Left cardiac atrium (tissue), 4 donors: Measurements from ENCODE around the gene GPC6. TPM values are rescaled to one million over a fixed set of nuclear protein-coding genes. Genes with fewer than 3 reads are reported as not detected.
A peak's percentile ranks its signal among the peaks of the same experiment; 100 is the strongest.
"Not testable (repeated sequence)": the region's sequence is repeated elsewhere in the genome, so short reads cannot be mapped to it uniquely, and the experiment has no call there.

Experiments
- ATAC-seq, 2 donors: fragments of 200-7000 bp; cut with Tn5 transposase; one replicate each; pipeline ENCODE4 v1.9.1; 2020; ENCODE audit warnings: mild to moderate bottlenecking in 2 of 2, moderate library complexity in 2 of 2
- DNase-seq: peaks from one replicate; pipeline ENCODE4 v3.0.0-alpha.2; 2020
- intact Hi-C, 2 donors: fragments of 100-400 bp; cut with DNase I; formaldehyde crosslinking; loops; one replicate each; pipeline versions ENCODE4 v1.14.1 to v1.15.1; 2022 to 2023
- total RNA-seq, 2 donors: library from RNA; stranded (reverse); fragmentation: NEBNext Ultra II Directional; extraction: Animal tissue kit (Norgen Biotek cat#: 25700); gene quantifications; one replicate each; pipeline ENCODE4 v1.2.1, GENCODE V29; 2021
- donor health status: DM: no; HTN: yes; CAD: no.
- donor health status: DM: no; HTN: yes; CAD: no; lungs with severe emphysema.
- donor health status: DM: yes; HTN: yes; CAD: no.
- donor health status: Dilated cardiomyopathy.

GPC6 gene
- total RNA-seq, 2 donors from 2014 or later = 2.8 to 5.4 TPM

GRCh38 chr13:93409001-93409400 lies 182.4 kb downstream of the GPC6 start:
- ATAC-seq = no peak
- DNase-seq = no peak
- intact Hi-C loops = no loop called here

- intact Hi-C loops = no loop called here
- DNase-seq = no peak
- ATAC-seq = no peak
Observed at GRCh38 chr13:93409816-93410215, 183.2 kb downstream of the GPC6 start.

DNA sequence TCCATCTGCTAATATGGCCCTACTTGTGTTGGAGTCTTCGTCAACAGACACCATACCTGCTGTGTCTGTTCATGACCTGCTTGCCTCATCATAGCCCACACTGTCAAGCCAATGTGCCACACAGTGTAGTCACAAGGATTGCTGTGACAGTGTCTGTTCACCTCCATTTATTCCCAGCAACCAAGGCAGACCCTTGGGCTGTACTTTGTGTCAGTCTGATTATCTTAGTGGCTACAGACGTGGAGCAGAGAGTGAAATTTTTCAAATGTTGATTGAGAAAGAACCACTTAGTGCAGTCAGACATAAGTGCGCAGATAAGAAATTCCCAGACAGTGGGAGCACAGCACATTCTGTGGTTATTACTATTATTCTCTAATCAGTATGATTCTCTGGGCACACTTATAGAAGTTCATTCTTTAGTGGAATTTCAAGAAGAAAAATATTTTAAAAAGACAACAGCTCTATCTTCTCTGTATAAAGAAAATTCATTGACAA lies 184.6 kb downstream of the GPC6 start:
- DNase-seq = no peak
- ATAC-seq = no peak
- intact Hi-C loops = no loop called here

GRCh38 chr13:93412676-93413075 lies 186.1 kb downstream of the GPC6 start:
- no peak for ATAC-seq
- no peak for DNase-seq
- intact Hi-C loops = no loop called here

- ATAC-seq (no peak), DNase-seq (no peak)
- intact Hi-C loops = no loop called here
Observed at GRCh38 chr13:93413972-93414717, 187.5 kb downstream of the GPC6 start.

DNA sequence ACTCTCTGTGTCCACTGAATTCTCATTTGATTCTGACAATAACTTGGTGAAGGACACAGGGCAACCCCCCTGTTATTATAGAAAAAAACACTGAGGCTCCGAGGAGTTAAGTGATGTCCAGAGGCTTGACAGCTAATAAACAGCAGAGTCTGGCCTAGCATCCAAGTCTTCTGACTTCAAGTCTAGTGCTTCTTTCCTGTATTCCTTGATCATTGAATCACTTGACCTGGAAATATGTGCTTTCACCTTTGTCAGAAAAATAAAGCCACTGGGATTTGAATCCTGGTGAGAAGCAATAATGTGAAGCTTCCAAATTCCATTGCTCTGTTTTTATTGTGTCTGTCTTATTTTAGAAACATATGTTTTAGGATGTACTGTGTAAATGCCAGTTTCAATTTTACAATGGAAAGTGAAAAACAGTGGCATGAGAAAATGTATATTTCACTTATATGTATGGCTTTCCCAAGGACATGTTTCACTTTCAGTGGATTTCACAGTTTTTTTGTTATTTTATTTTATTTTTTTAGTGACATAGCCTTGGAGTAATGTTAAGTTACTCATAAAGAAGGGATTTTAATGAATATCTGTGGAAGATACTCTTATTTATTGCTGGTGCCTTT lies 190.2 kb downstream of the GPC6 start:
- intact Hi-C loops = no loop called here

GRCh38 chr13:93418398-93418797 lies 191.8 kb downstream of the GPC6 start:
- DNase-seq = no peak
- intact Hi-C loops = no loop called here
- ATAC-seq = no peak

More for the DNA sequence above, 190.2 kb downstream of the GPC6 start:
- DNase-seq (no peak), ATAC-seq (no peak)

- DNase-seq (no peak), ATAC-seq (no peak)
- intact Hi-C loops = no loop called here
Observed at GRCh38 chr13:93420206-93420605, 193.6 kb downstream of the GPC6 start.

DNA sequence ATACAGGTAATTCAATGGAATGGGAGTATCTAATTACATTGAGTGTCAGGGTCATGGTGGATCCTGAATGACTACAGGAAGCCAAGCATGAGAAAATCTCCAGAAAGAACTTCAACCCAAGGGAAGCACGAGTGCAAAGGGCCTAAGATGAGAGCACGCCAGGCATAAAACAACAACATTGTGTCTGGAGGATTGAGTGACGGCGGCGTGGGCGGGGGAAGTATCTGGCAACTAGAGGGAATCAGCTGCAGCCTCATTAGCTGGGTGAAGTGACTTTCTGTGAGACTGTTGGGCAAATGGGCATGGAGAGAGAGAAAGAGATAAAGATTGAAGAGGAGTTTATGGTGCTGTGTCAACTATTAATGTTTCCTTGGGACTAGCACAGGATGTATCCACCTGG lies 194.3 kb downstream of the GPC6 start:
- ATAC-seq = no peak

DNA sequence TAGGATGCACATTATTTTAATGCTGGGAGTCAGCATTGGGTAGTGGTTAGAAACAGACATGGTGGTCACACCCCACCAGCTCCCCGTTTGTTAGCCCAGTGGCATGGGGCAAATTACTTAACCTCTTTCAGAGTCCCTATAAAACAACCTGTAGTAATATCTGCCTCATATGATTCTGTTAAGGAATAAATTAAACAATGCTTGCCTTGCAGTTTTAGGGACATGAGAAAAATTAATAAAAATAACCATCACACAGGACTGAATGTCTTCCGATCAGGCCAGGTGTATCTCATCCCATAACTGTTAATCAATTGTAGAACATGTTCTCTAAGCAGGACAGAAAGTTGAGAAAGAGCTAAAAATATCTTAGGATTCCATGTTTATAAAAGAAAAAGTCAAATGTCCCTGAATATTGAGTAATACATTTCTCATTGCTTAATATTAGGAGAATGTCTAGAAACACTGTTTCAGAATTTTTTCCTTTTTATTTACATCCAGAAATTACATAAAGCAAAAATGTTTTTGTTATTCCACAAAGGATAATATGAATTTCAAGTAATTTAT lies 196.5 kb downstream of the GPC6 start:
- no peak for ATAC-seq
- no peak for DNase-seq
- intact Hi-C loops = no loop called here

More for the DNA sequence above, 194.3 kb downstream of the GPC6 start:
- intact Hi-C loops = no loop called here
- DNase-seq = no peak

DNA sequence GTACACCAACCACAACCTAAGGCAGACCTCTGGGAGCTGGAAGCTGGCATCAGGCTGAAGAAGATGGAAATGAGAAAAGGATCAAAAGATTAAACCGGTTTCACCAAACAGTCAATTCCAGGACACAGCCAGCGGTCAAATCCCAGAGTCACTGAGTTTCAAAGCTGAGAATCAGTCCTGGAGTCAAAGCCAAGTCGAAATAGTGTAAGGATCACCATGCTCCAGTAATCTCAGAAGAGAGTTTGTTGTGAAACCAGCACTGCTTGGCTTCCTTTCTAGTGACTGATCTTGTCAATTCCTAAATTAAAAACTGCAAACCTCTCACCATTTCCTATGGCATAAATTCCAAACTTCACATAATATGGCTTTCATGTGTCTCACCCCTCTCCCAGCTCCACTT lies 198.8 kb downstream of the GPC6 start:
- ATAC-seq = peak in 1 of 2 donors; percentile 47
- DNase-seq = no peak
- intact Hi-C loops = no loop called here

GRCh38 chr13:93430381-93430780 lies 203.8 kb downstream of the GPC6 start:
- intact Hi-C loops = no loop called here
- ATAC-seq = no peak
- no peak for DNase-seq

DNA sequence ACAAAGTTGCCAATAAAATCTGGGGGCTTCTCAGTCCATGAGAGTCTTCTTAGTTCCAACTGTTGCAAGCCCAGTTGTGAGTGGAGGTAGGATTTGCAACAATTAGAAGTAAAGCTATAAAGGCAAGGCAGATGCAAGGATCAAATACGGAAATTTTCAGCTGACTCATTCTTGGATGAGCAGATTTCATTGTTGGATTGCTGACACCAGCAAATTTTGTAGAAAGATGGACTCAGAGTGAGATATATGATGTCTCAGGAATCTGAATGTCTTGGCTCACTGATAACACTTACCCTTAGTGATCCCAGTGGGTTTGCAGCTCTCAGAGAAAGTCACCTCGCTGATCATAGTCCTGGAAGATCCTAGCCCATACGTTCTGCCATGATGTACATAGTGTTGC lies 209.0 kb downstream of the GPC6 start:
- intact Hi-C loops = no loop called here
- no peak for DNase-seq
- no peak for ATAC-seq

DNA sequence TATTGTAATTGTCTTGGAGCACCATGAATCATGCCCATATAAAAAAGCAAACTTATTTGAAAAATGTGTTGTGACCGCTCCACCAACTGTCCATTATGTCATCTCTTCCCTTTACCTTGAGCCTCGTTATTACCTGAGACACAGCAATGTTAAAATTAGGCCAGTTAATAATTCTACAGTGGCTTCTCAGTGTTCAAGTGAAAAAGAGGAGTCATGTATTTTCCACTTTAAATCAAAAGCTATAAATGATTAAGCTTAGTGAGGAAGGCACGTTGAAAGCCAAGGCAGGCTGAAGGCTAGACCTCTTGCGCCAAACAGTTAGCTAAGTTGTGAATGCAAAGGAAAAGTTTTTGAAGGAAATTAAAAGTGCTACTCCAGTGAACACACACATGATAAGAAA lies 210.5 kb downstream of the GPC6 start:
- no peak for ATAC-seq
- intact Hi-C loops = no loop called here
- DNase-seq = no peak

DNA sequence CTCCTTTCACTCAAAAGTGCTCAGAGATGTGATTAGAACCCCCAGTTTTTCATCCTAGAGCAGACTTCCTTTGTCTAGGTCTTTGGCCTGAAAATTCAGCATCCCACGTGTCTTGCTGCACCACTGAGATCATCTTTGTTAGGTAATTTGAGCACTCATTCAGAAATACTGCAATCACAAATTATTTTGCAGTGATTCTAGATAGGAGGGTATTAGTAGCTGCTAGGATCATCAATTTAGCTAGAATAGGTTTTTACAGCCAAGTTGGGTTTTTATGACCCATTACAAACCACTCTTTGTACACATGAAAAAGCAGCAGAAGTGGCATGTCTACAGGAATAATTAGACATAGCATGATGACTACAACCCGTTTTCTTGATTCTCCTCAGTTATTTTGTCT lies 219.6 kb downstream of the GPC6 start:
- intact Hi-C loops = no loop called here
- no peak for ATAC-seq

DNA sequence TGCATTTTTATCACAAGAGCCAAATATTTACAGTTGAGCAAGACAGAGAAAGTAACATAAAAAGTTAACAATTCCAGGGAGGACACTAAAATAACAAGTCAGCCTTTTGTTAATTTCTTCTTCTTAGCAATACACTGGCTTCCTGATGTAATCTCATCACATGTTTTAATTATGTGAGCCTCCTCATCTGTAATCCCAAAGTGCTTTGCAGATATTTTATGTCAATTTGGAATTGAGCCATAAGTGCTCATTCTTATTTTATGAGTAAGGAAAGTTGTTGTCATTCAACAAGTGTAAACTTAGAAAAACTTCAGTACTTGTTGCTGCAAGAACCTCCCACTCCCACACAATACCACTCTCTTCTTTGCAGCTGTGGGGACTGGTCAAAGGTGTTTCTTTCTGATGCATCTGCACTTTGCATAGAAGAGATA lies 223.6 kb downstream of the GPC6 start:
- ATAC-seq = no peak
- DNase-seq = no peak
- intact Hi-C loops = no loop called here

More for the DNA sequence above, 219.6 kb downstream of the GPC6 start:
- DNase-seq = no peak

- intact Hi-C loops = no loop called here
- ATAC-seq (no peak), DNase-seq (no peak)
Observed at GRCh38 chr13:93450761-93451160, 224.2 kb downstream of the GPC6 start.

GRCh38 chr13:93454676-93455235 lies 228.1 kb downstream of the GPC6 start:
- ATAC-seq, intact Hi-C loops, DNase-seq: not testable (repeated sequence)

- DNase-seq (no peak), ATAC-seq (no peak)
- intact Hi-C loops = no loop called here
Observed at GRCh38 chr13:93455861-93456260, 229.3 kb downstream of the GPC6 start.

GRCh38 chr13:93460005-93460404 lies 233.4 kb downstream of the GPC6 start:
- ATAC-seq (no peak), DNase-seq (no peak)
- intact Hi-C loops = no loop called here
